Heart left ventricle (tissue), 16 donors: ENCODE data around the gene RUSF1. TPM values are rescaled to one million over a fixed set of nuclear protein-coding genes. Genes with fewer than 3 reads are reported as not detected.

Experiments
- ATAC-seq, 4 donors: fragments of 200-7000 bp; cut with Tn5 transposase; one replicate each; pipeline ENCODE4 v1.9.1; 2020 to 2022; ENCODE audit warnings: moderate library complexity in 4 of 4, mild to moderate bottlenecking in 3 of 4, moderate number of reproducible peaks in 1 of 4
- DNase-seq, 5 donors: peaks; one replicate each; pipeline ENCODE4 v3.0.0-alpha.2; 2020
- H3K27ac ChIP-seq, 12 donors: fragments of 200-600 bp; sonication (generic) in 4 of 12; one replicate each; pipeline versions ENCODE4 v1.5.0 to v1.8.0; 2016 to 2022; ENCODE audit warnings: mild to moderate bottlenecking in 2 of 12
- H3K27me3 ChIP-seq, 9 donors: fragments of 200-600 bp; sonication (generic) in 2 of 9; one replicate each; pipeline versions ENCODE4 v1.5.1 to v1.8.0; 2016 to 2022; ENCODE audit warnings: mild to moderate bottlenecking in 3 of 9
- H3K36me3 ChIP-seq, 9 donors: fragments of 200-600 bp; sonication (generic) in 2 of 9; one replicate each; pipeline versions ENCODE4 v1.5.0 to v1.8.0; 2018 to 2022; ENCODE audit warnings: mild to moderate bottlenecking in 2 of 9
- H3K4me1 ChIP-seq, 12 donors: fragments of 200-600 bp; sonication (generic) in 4 of 12; one replicate each; pipeline versions ENCODE4 v1.5.0 to v1.8.0; 2016 to 2022; ENCODE audit warnings: mild to moderate bottlenecking in 3 of 12
- H3K4me3 ChIP-seq, 12 donors: fragments of 200-600 bp; sonication (generic) in 4 of 12; one replicate each; pipeline versions ENCODE4 v1.5.0 to v1.8.0; 2017 to 2022; ENCODE audit warnings: mild to moderate bottlenecking in 9 of 12, moderate library complexity in 4 of 12
- H3K9me3 ChIP-seq, 12 donors: fragments of 200-600 bp; sonication (generic) in 4 of 12; one replicate each; pipeline versions ENCODE4 v1.5.0 to v1.8.0; 2016 to 2022; ENCODE audit warnings: mild to moderate bottlenecking in 1 of 12
- POLR2A ChIP-seq, 2 donors: fragments of 450-650 bp; IDR thresholded peaks; one replicate each; pipeline ENCODE4 v1.6.1; 2017; ENCODE audit warnings: antibody characterized with exemption in 2 of 2, mild to moderate bottlenecking in 2 of 2, moderate library complexity in 2 of 2
- WGBS, 4 donors: extraction: QIAGEN DNeasy Blood & Tissue Kit in 2 of 4; methylation state at CpG; one replicate each; pipeline versions ENCODE4 v1.1.5 to v1.1.7; 2013 to 2018; 5-methylcytosine and 5-hydroxymethylcytosine counted together
- intact Hi-C, 10 donors: fragments of 100-400 bp; cut with DNase I; formaldehyde crosslinking; loops; one replicate each; pipeline versions ENCODE4 v1.11.1 to v1.14.2; 2022
- polyA plus RNA-seq, 2 donors: library from polyadenylated mRNA; stranded (reverse); fragments of 200-250 nt; gene quantifications; one replicate each; pipeline ENCODE4 v1.2.3, GENCODE V29; 2013
- total RNA-seq, 9 donors: library from RNA; depleted of rRNA in 2 of 9; stranded (reverse); fragments of >200 nt in 2 of 9; fragmentation: NEBNext Ultra II Directional in 3 of 9; extraction: Animal tissue kit (Norgen Biotek cat#: 25700) in 3 of 9; gene quantifications; one replicate each; pipeline versions ENCODE4 v1.1.0 to v1.2.4, GENCODE V29; 2016 to 2023
- TF ChIP-seq, protein P1 (sequence below), 12 donors: fragments of 200-600 bp; sonication (generic) in 4 of 12; IDR thresholded peaks; one replicate each; pipeline versions ENCODE4 v1.5.0 to v1.8.0; 2018 to 2022; ENCODE audit warnings: antibody characterized with exemption in 12 of 12, mild to moderate bottlenecking in 5 of 12
- donor health status: ischemic (EF 13 %, LVEDD 7.1; RV severe dilation, severe dysfunction).
- donor health status: healthy with polysubstance abuse.
- donor health status: DM: no; HTN: yes; CAD: no.
- donor health status: DM: no; HTN: no; CAD: no.
- donor health status: ischemic (EF 25% LVEDD 6.9; RV normal size, moderate dysfunction).
- donor health status: ischemic (EF 25% LVEDD 5.7; RV mildly dilated, moderate dysfunction).
- donor health status: healthy.
- donor health status: DM: yes; HTN: yes; CAD: no.
- donor health status: ischemic (EF 35%, LVEDD 5.7; RV mildly dilated, moderate dysfunction).
- donor health status: nonischemic (EF 11% LVEDD 7.7; RV severe dilation, severe dysfunction).
- donor health status: DM: yes; HTN: yes; CAD: no.
- donor health status: PGD.
- donor health status: ischemic (EF 29% LVEDD 5.4; RV normal size, mild dysfunction).
- donor health status: nonischemic (EF 23%, LVEDD 6.1; RV moderate dilation, normal function).

The RUSF1 gene
- total and polyA plus RNA-seq, 11 donors, result 17.8 to 32.5 (median 22.4) TPM

GRCh38 chr16:31496670-31497069 lies 11.5 kb downstream of the RUSF1 start:
- TF ChIP-seq POLR2A (IDR thresholded peaks at IDR 0.05), result no peak
- TF ChIP-seq, protein P1, sequence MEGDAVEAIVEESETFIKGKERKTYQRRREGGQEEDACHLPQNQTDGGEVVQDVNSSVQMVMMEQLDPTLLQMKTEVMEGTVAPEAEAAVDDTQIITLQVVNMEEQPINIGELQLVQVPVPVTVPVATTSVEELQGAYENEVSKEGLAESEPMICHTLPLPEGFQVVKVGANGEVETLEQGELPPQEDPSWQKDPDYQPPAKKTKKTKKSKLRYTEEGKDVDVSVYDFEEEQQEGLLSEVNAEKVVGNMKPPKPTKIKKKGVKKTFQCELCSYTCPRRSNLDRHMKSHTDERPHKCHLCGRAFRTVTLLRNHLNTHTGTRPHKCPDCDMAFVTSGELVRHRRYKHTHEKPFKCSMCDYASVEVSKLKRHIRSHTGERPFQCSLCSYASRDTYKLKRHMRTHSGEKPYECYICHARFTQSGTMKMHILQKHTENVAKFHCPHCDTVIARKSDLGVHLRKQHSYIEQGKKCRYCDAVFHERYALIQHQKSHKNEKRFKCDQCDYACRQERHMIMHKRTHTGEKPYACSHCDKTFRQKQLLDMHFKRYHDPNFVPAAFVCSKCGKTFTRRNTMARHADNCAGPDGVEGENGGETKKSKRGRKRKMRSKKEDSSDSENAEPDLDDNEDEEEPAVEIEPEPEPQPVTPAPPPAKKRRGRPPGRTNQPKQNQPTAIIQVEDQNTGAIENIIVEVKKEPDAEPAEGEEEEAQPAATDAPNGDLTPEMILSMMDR (IDR thresholded peaks at IDR 0.05), result no peak
- intact Hi-C loops, result loop anchor here in 1 of 10 donors (1.0 kb wide), 1 partner anchor 11 kb away; no protein-coding TSS in a partner anchor
- H3K9me3 ChIP-seq, result no peaks in the 10 kb centered on the region
- no peak overlapping the region for H3K27ac ChIP-seq
- DNase-seq (no peak), ATAC-seq (peak in 1 of 4 donors; percentile 10)
- 72 to 82% (median 77%) methylated on average over 8 to 10 of the region's 10 CpGs for WGBS, 4 donors
- H3K4me3 ChIP-seq, result no peak overlapping the region
- peaks cover 2 to 91% (median 87%) of the 10 kb centered on the region in 9 donors for H3K36me3 ChIP-seq
- no peaks in the 10 kb centered on the region for H3K27me3 ChIP-seq
- H3K4me1 ChIP-seq, result peaks cover 0 to 10% (median 0%) of the 10 kb centered on the region in 12 donors

DNA sequence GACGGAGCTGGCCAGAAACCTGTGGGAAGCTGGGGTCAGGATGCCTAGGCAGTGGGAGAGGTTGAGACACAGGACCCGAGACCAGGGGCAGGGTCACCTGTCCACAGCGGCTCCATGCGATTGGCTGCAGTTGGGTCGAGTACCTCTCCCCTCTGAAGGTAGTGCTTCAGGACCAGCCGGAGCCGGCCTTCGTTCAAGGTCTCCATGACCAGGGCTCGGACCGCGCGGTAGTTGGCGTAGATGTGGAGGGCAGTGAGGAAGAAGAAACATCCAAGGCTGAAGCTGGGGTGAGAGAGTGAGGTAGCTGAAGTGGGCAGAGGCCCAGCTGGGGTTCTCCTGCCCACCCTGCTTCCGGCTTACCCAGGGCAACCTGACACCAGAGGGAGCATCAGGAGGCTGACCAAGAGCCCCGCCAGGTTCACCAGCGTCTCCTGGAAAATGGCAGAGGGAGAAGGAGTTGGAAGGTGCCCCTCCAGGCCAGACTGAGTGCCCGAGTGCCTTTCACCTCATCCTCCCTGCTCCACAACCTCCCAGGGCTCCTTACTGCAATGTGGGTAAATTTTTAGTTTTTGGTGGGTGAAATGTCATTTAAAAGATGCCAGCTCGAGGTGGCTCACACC lies 14.6 kb downstream of the RUSF1 start:
- TF ChIP-seq POLR2A (IDR thresholded peaks at IDR 0.05), result no peak
- TF ChIP-seq, protein P1 (IDR thresholded peaks at IDR 0.05), result no peak
- intact Hi-C loops, result no loop called here

GRCh38 chr16:31491778-31492418 lies 16.3 kb downstream of the RUSF1 start:
- TF ChIP-seq, protein P1 (IDR thresholded peaks at IDR 0.05), result no peak
- TF ChIP-seq POLR2A (IDR thresholded peaks at IDR 0.05), result no peak
- H3K27ac ChIP-seq, result no peak overlapping the region
- intact Hi-C loops, result no loop called here
- peaks cover 2 to 72% (median 63%) of the 10 kb centered on the region in 9 donors for H3K36me3 ChIP-seq
- peaks cover 8 to 20% (median 17%) of the 10 kb centered on the region in 12 donors for H3K4me1 ChIP-seq
- ATAC-seq (no peak), DNase-seq (no peak)
- H3K4me3 ChIP-seq, result no peak overlapping the region
- H3K27me3 ChIP-seq, result peaks cover 0 to 12% (median 3%) of the 10 kb centered on the region in 9 donors
- H3K9me3 ChIP-seq, result no peaks in the 10 kb centered on the region
- WGBS, 4 donors, result 94 to 97% (median 96%) methylated on average over 8 of the region's 8 CpGs

More for the DNA sequence above, 14.6 kb downstream of the RUSF1 start:
- Histone ChIP-seq H3K4me1 (peaks cover 0 to 4% (median 1%) of the 10 kb centered on the region in 12 donors), H3K4me3 (no peak overlapping the region), H3K36me3 (peaks cover 2 to 89% (median 80%) of the 10 kb centered on the region in 9 donors), H3K27ac (no peak overlapping the region), H3K9me3 (no peaks in the 10 kb centered on the region), H3K27me3 (no peaks in the 10 kb centered on the region)
- WGBS, 4 donors, result 91 to 95% (median 94%) methylated on average over 17 to 18 of the region's 18 CpGs
- DNase-seq, result no peak
- no peak for ATAC-seq
